Liver (tissue), 9 donors: ENCODE measurements around the gene RASSF7. TPM values are rescaled to one million over a fixed set of nuclear protein-coding genes. Genes with fewer than 3 reads are reported as not detected.

Experiments used
- DNase-seq: peaks from one replicate; pipeline ENCODE4 v3.0.0-alpha.2; 2017; ENCODE audit warnings: low spot score
- H3K27ac ChIP-seq, 2 donors: one replicate each; pipeline ENCODE4 v1.7.0; 2013; ENCODE audit warnings: inconsistent platforms in 2 of 2, low read length in 2 of 2, control low read depth in 1 of 2, low read depth in 1 of 2, mild to moderate bottlenecking in 1 of 2
- H3K27me3 ChIP-seq, 4 donors: one replicate each; pipeline versions ENCODE4 v1.6.1 to v1.7.0; 2013; ENCODE audit warnings: low read length in 3 of 4, inconsistent platforms in 1 of 4, mild to moderate bottlenecking in 1 of 4, moderate library complexity in 1 of 4; ENCODE audit not compliant: control insufficient read depth in 4 of 4, insufficient read depth in 4 of 4
- H3K36me3 ChIP-seq, 4 donors: one replicate each; pipeline versions ENCODE4 v1.6.1 to v1.7.0; 2013; ENCODE audit warnings: low read length in 3 of 4, mild to moderate bottlenecking in 3 of 4, low read depth in 1 of 4, moderate library complexity in 1 of 4; ENCODE audit not compliant: control insufficient read depth in 4 of 4, insufficient read depth in 3 of 4
- H3K4me1 ChIP-seq, 4 donors: one replicate each; pipeline versions ENCODE4 v1.6.1 to v1.7.0; 2013; ENCODE audit warnings: low read length in 3 of 4, mild to moderate bottlenecking in 3 of 4, moderate library complexity in 1 of 4; ENCODE audit not compliant: control insufficient read depth in 4 of 4, insufficient read depth in 4 of 4
- H3K4me3 ChIP-seq, 3 donors: one replicate each; pipeline versions ENCODE4 v1.6.1 to v1.7.0; 2013; ENCODE audit warnings: low read length in 3 of 3, control low read depth in 1 of 3, low read depth in 1 of 3, mild to moderate bottlenecking in 1 of 3
- H3K9ac ChIP-seq, 2 donors: one replicate each; pipeline ENCODE4 v1.7.0; 2013; ENCODE audit warnings: low read length in 2 of 2, mild to moderate bottlenecking in 2 of 2, moderate library complexity in 2 of 2, control low read depth in 1 of 2, low read depth in 1 of 2
- H3K9me3 ChIP-seq, 4 donors: one replicate each; pipeline versions ENCODE4 v1.6.1 to v1.7.0; 2013; ENCODE audit warnings: low read length in 3 of 4; ENCODE audit not compliant: control insufficient read depth in 4 of 4
- FOXA1 ChIP-seq: IDR thresholded peaks from 2 replicates; pipeline ENCODE4 v1.6.1; 2016; ENCODE audit warnings: antibody characterized with exemption
- FOXA2 ChIP-seq: IDR thresholded peaks from 2 replicates; pipeline ENCODE4 v1.6.1; 2016; ENCODE audit warnings: antibody characterized with exemption
- HNF4A ChIP-seq, 2 donors: conservative IDR thresholded peaks; 2 replicates each; pipeline ENCODE4 v1.6.1; 2016; ENCODE audit warnings: antibody characterized with exemption in 2 of 2, mild to moderate bottlenecking in 2 of 2
- HNF4G ChIP-seq: IDR thresholded peaks from 2 replicates; pipeline ENCODE4 v1.6.1; 2016; ENCODE audit warnings: antibody characterized with exemption
- JUND ChIP-seq, 2 donors: IDR thresholded peaks; 2 replicates each; pipeline ENCODE4 v1.6.1; 2016; ENCODE audit warnings: antibody characterized with exemption in 2 of 2
- NR2F2 ChIP-seq: IDR thresholded peaks from 2 replicates; pipeline ENCODE4 v1.6.1; 2016; ENCODE audit warnings: antibody characterized with exemption
- RAD21 ChIP-seq, 2 donors: IDR thresholded peaks; 2 replicates each; pipeline ENCODE4 v1.6.1; 2016; ENCODE audit warnings: antibody characterized with exemption in 2 of 2, mild to moderate bottlenecking in 2 of 2
- RXRA ChIP-seq, 2 donors: IDR thresholded peaks; 2 replicates each; pipeline ENCODE4 v1.6.1; 2017 to 2018; ENCODE audit warnings: antibody characterized with exemption in 2 of 2, mild to moderate bottlenecking in 1 of 2
- SP1 ChIP-seq: IDR thresholded peaks from 2 replicates; pipeline ENCODE4 v1.6.1; 2018; ENCODE audit warnings: antibody characterized with exemption, mild to moderate bottlenecking
- TAF1 ChIP-seq: conservative IDR thresholded peaks from 2 replicates; pipeline ENCODE4 v1.6.1; 2016; ENCODE audit warnings: antibody characterized with exemption, mild to moderate bottlenecking
- YY1 ChIP-seq: IDR thresholded peaks from 2 replicates; pipeline ENCODE4 v1.6.1; 2016; ENCODE audit warnings: antibody characterized with exemption, mild to moderate bottlenecking
- WGBS: extraction: QIAGEN DNeasy Blood & Tissue Kit; methylation state at CpG from one replicate; pipeline ENCODE4 v1.1.7; 2013; 5-methylcytosine and 5-hydroxymethylcytosine counted together
- polyA plus RNA-seq, 2 donors: library from polyadenylated mRNA; stranded (reverse) in 1 of 2; unstranded in 1 of 2; fragments of 200-250 nt in 1 of 2; fragments of >200 nt in 1 of 2; fragmentation: Nextera tagmentation in 1 of 2; extraction: Ambion mirVana in 1 of 2; gene quantifications; one replicate each; pipeline versions ENCODE4 v1.2.1 to v1.2.3, GENCODE V29; 2013 to 2015
- total RNA-seq, 2 donors: library from RNA; depleted of rRNA; stranded (reverse); fragments of >200 nt; gene quantifications; one replicate each; pipeline ENCODE4 v1.2.3, GENCODE V29; 2014
- TF ChIP-seq, protein P1 (sequence below): IDR thresholded peaks from 2 replicates; pipeline ENCODE4 v1.6.1; 2016; ENCODE audit warnings: antibody characterized with exemption, mild to moderate bottlenecking
- TF ChIP-seq, protein P2 (sequence below): IDR thresholded peaks from 2 replicates; pipeline ENCODE4 v1.6.1; 2016; ENCODE audit warnings: antibody characterized with exemption
- TF ChIP-seq, protein P3 (sequence below): IDR thresholded peaks from 2 replicates; pipeline ENCODE4 v1.6.1; 2016; ENCODE audit warnings: antibody characterized with exemption
- TF ChIP-seq, protein P4 (sequence below): fragments of 150-350 bp; IDR thresholded peaks from 2 replicates; pipeline ENCODE4 v1.5.1; 2017; ENCODE audit warnings: improper control_type of control experiment, low read depth, low read length; ENCODE audit not compliant: missing input control
- donor health status: healthy.
- donor health status: healthy.
- donor health status: healthy.
- donor health status: healthy.
- donor health status: healthy.

The RASSF7 gene
- total and polyA plus RNA-seq, 4 donors: 11.5 to 50.4 (median 36.9) TPM

DNA sequence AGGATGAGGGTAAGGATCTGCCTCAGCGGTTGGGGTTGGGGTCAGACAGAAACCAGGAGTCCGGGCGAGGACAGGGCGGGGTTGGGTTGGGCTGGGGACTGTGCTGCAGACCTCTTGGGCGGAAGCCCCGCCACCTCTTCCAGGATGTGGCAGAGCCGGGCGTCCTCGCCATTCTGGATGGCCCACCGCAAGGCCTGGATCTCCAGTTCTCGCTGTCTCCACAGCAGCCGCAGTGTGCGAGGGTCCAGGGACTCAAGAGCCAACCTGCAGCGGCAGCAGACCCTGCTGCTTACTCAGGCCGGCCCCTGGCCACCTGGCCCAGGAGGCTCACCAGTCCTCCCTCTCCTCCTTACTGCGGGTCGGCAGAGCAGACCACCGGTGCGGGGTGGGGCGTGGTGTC lies 2.3 kb upstream of the RASSF7 start:
- Histone ChIP-seq H3K4me3 (no peak overlapping the region), H3K4me1 (peaks cover 21 to 45% (median 31%) of the 10 kb centered on the region in 4 donors), H3K9ac (no peak overlapping the region), H3K27ac (no peak overlapping the region), H3K27me3 (no peaks in the 10 kb centered on the region), H3K36me3 (peaks cover 0 to 7% (median 3%) of the 10 kb centered on the region in 4 donors), H3K9me3 (no peaks in the 10 kb centered on the region)
- DNase-seq: no peak
- no peak for TF ChIP-seq SP1
- TF ChIP-seq, protein P1, sequence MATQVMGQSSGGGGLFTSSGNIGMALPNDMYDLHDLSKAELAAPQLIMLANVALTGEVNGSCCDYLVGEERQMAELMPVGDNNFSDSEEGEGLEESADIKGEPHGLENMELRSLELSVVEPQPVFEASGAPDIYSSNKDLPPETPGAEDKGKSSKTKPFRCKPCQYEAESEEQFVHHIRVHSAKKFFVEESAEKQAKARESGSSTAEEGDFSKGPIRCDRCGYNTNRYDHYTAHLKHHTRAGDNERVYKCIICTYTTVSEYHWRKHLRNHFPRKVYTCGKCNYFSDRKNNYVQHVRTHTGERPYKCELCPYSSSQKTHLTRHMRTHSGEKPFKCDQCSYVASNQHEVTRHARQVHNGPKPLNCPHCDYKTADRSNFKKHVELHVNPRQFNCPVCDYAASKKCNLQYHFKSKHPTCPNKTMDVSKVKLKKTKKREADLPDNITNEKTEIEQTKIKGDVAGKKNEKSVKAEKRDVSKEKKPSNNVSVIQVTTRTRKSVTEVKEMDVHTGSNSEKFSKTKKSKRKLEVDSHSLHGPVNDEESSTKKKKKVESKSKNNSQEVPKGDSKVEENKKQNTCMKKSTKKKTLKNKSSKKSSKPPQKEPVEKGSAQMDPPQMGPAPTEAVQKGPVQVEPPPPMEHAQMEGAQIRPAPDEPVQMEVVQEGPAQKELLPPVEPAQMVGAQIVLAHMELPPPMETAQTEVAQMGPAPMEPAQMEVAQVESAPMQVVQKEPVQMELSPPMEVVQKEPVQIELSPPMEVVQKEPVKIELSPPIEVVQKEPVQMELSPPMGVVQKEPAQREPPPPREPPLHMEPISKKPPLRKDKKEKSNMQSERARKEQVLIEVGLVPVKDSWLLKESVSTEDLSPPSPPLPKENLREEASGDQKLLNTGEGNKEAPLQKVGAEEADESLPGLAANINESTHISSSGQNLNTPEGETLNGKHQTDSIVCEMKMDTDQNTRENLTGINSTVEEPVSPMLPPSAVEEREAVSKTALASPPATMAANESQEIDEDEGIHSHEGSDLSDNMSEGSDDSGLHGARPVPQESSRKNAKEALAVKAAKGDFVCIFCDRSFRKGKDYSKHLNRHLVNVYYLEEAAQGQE: no peak
- TF ChIP-seq HNF4A (conservative IDR thresholded peaks at IDR 0.05): no peak
- no peak for TF ChIP-seq RXRA (IDR thresholded peaks at IDR 0.05)
- TF ChIP-seq HNF4G: no peak
- TF ChIP-seq, protein P2, sequence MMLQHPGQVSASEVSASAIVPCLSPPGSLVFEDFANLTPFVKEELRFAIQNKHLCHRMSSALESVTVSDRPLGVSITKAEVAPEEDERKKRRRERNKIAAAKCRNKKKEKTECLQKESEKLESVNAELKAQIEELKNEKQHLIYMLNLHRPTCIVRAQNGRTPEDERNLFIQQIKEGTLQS: no peak
- TF ChIP-seq JUND (IDR thresholded peaks at IDR 0.05): no peak
- 91% methylated on average over 20 of the region's 20 CpGs for WGBS

DNA sequence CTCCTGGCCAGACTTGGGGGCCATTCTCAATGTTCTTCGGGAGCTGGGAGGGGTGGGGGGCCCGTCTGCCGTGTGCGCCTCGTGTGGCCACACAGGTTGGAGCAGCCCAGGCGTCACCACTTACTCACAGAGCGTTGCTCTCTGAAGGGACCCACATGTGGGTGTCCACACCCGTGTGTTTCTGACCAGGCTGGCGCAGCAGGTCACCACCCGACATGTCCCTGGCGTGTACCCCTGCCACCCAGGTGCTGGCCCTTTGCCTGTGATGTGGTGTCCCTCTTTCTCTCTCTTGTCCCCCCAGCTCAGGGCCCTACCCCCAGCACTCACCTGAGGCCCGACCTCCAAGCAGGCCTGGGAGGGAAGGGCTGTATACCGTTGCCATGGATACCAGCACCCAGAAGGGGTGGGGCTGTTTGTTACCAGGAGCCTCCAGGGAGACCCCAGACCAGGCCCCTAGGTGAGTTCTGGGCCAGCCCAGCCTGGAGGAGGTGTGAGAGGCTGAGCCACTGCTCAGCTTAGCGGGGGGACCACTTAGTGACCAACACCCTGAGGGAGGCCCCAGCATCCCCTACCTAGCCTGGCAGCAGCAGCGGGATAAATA lies 1.6 kb upstream of the RASSF7 start:
- Histone ChIP-seq H3K27me3 (no peaks in the 10 kb centered on the region), H3K4me1 (peaks cover 21 to 40% (median 29%) of the 10 kb centered on the region in 4 donors), H3K27ac (peak overlapping the region; percentile 27 to 76), H3K9me3 (no peaks in the 10 kb centered on the region), H3K36me3 (peaks cover 0 to 8% (median 6%) of the 10 kb centered on the region in 4 donors), H3K9ac (no peak overlapping the region), H3K4me3 (no peak overlapping the region)
- DNase-seq: no peak
- TF ChIP-seq HNF4A (conservative IDR thresholded peaks at IDR 0.05) (no peak), HNF4G (no peak), SP1 (no peak), RAD21 (IDR thresholded peaks at IDR 0.05) (no peak), FOXA2 (no peak), YY1 (no peak), JUND (IDR thresholded peaks at IDR 0.05) (no peak), RXRA (IDR thresholded peaks at IDR 0.05) (no peak), TAF1 (no peak), FOXA1 (no peak), NR2F2 (no peak)
- TF ChIP-seq, protein P3, sequence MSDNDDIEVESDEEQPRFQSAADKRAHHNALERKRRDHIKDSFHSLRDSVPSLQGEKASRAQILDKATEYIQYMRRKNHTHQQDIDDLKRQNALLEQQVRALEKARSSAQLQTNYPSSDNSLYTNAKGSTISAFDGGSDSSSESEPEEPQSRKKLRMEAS: no peak
- TF ChIP-seq, protein P2: no peak
- TF ChIP-seq, protein P4, sequence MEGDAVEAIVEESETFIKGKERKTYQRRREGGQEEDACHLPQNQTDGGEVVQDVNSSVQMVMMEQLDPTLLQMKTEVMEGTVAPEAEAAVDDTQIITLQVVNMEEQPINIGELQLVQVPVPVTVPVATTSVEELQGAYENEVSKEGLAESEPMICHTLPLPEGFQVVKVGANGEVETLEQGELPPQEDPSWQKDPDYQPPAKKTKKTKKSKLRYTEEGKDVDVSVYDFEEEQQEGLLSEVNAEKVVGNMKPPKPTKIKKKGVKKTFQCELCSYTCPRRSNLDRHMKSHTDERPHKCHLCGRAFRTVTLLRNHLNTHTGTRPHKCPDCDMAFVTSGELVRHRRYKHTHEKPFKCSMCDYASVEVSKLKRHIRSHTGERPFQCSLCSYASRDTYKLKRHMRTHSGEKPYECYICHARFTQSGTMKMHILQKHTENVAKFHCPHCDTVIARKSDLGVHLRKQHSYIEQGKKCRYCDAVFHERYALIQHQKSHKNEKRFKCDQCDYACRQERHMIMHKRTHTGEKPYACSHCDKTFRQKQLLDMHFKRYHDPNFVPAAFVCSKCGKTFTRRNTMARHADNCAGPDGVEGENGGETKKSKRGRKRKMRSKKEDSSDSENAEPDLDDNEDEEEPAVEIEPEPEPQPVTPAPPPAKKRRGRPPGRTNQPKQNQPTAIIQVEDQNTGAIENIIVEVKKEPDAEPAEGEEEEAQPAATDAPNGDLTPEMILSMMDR: no peak
- 88% methylated on average over 15 of the region's 15 CpGs for WGBS
